ENCODE measurements around the gene EML4. TPM values are rescaled to one million over a fixed set of nuclear protein-coding genes. Genes with fewer than 3 reads are reported as not detected.
A peak's percentile ranks its signal among the peaks of the same experiment; 100 is the strongest.
"Not testable (repeated sequence)": the region's sequence is repeated elsewhere in the genome, so short reads cannot be mapped to it uniquely, and the experiment has no call there.

Gene EML4
- total and polyA plus RNA-seq, 2 of the 13 experiments (the other 11 are each of a cell fraction or from before 2014, with no cell fraction given), result 243 to 476 TPM

GRCh38 chr2:42345986-42346385, 176.8 kb downstream of the EML4 start (continued):
- TF ChIP-seq, protein P1, sequence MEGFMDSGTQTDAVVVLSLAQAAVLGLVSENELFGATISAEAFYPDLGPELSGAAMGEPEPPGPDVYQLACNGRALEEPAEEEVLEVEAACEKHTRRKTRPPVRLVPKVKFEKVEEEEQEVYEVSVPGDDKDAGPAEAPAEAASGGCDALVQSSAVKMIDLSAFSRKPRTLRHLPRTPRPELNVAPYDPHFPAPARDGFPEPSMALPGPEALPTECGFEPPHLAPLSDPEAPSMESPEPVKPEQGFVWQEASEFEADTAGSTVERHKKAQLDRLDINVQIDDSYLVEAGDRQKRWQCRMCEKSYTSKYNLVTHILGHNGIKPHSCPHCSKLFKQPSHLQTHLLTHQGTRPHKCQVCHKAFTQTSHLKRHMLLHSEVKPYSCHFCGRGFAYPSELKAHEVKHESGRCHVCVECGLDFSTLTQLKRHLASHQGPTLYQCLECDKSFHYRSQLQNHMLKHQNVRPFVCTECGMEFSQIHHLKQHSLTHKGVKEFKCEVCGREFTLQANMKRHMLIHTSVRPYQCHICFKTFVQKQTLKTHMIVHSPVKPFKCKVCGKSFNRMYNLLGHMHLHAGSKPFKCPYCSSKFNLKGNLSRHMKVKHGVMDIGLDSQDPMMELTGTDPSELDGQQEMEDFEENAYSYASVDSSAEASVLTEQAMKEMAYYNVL (CRISPR knock-in tag; IDR thresholded peaks at IDR 0.05; ENCODE audit: borderline replicate concordance), result no peak
- TF ChIP-seq POLR2AphosphoS2 (IDR thresholded peaks at IDR 0.05; ENCODE audit: low read depth, low read length), result peak; percentile 78
- peak in 1 of 2 experiments; percentile 11; a peak in 2 of 4 replicates for TF ChIP-seq POLR2A (IDR thresholded peaks at IDR 0.05; ENCODE audit: insufficient read depth in 1 of 2, low read depth in 2 of 2, low read length in 2 of 2)
- TF ChIP-seq ARID2 (CRISPR knock-in tag; IDR thresholded peaks at IDR 0.05; ENCODE audit: borderline replicate concordance), result no peak
- TF ChIP-seq TFAP4 (IDR thresholded peaks at IDR 0.05; ENCODE audit: borderline replicate concordance, low read depth), result peak; percentile 23; the same call in 1 of the 2 replicates

DNA sequence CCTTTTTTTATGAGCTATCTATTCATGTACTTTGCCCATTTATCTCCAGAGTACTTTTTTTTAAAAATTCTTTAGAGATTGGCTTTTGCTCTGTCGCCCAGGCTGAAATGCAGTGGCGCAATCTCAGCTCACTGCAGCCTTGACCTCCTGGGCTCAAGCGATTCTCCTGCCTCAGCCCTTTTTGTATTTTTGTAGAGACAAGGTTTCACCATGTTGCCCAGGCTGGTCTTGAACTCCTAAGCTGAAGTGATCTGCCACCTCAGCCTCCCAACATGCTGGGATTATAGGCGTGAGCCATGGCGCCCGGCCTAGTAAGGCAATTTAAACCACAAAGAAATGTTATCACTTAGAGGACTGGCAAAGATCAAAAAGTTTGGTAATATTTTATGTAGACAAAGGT, 177.7 kb downstream of the EML4 start:
- H3K4me2 ChIP-seq (ENCODE audit: low read depth, low read length), result peak overlapping the region; percentile 21; the same call in 1 of the 2 replicates
- in situ Hi-C loops (cut with HindIII; ENCODE audit: extremely low pct_ligation_motif_present, low pct_unique_long_range_greater_than_20kb); intact Hi-C loops (cut with micrococcal nuclease; ENCODE audit: unreplicated experiment); H3K4me3 ChIP-seq (replicated peaks in 1 of 3; ENCODE audit: insufficient read depth in 1 of 3, low read depth in 2 of 3, low read length in 3 of 3); H4K20me1 ChIP-seq (ENCODE audit: insufficient read depth, low read length); H3K9me3 ChIP-seq (ENCODE audit: low read length); H3K9ac ChIP-seq (ENCODE audit: insufficient read depth, low read depth, low read length); H2AFZ ChIP-seq (ENCODE audit: low read length); H3K27me3 ChIP-seq (ENCODE audit: control insufficient read depth in 1 of 2, insufficient read depth in 2 of 2, low read length in 2 of 2); CTCF ChIA-PET (ENCODE audit: low intra/inter-chr PET ratio, low total read pairs); BruUV-seq (replicated peaks); TF ChIP-seq EP300 (CRISPR knock-in tag; IDR thresholded peaks at IDR 0.05; ENCODE audit: borderline replicate concordance); CREM (CRISPR knock-in tag; IDR thresholded peaks at IDR 0.05): not testable (repeated sequence)
- peaks cover 59% of the 10 kb centered on the region for H3K4me1 ChIP-seq (ENCODE audit: insufficient read depth, low read length)
- peak; percentile 71 for DNase-seq (ENCODE audit: low spot score)
- H3K36me3 ChIP-seq (replicated peaks in 1 of 2; ENCODE audit: control insufficient read depth in 1 of 2, insufficient read depth in 2 of 2, low read length in 2 of 2), result peaks cover 8 to 22% of the 10 kb centered on the region in 2 experiments; a peak in 4 of 5 replicates
- H3K79me2 ChIP-seq (ENCODE audit: insufficient read depth, low read length), result peaks cover 49% of the 10 kb centered on the region
- 48% methylated on average over 6 of the region's 6 CpGs for WGBS (ENCODE audit: low lambda C conversion rate)
- POLR2A ChIA-PET, result interaction anchor here (1.4 kb wide), 1 partner anchor 13 kb away, joined by 3 read pairs; no protein-coding TSS in a partner anchor
- ATAC-seq, result peak; percentile 0; the same call in 1 of the 3 replicates
- peak; percentile 83 for FAIRE-seq
- H3K27ac ChIP-seq (ENCODE audit: extremely low read length, insufficient read depth, low read length), result peak overlapping the region; percentile 46
- TF ChIP-seq ZNF644 (CRISPR knock-in tag; IDR thresholded peaks at IDR 0.05; ENCODE audit: low read depth) (peak; percentile 62), RAD21 (CRISPR knock-in tag; IDR thresholded peaks at IDR 0.05) (peak; percentile 33; the same call in 1 of the 2 replicates), ARID5B (CRISPR knock-in tag; IDR thresholded peaks at IDR 0.05) (peak; percentile 82), DPF2 (CRISPR knock-in tag; IDR thresholded peaks at IDR 0.05; ENCODE audit: borderline replicate concordance, low read depth) (peak; percentile 65; the same call in 1 of the 2 replicates), ZNF331 (CRISPR knock-in tag; IDR thresholded peaks at IDR 0.05) (peak; percentile 35; the same call in 1 of the 2 replicates), EP300 (IDR thresholded peaks at IDR 0.05; ENCODE audit: low read depth in 2 of 2, low read length in 2 of 2) (peak in 1 of 2 experiments; percentile 42; a peak in 2 of 4 replicates), SAP130 (CRISPR knock-in tag; IDR thresholded peaks at IDR 0.05; ENCODE audit: low read depth) (peak; percentile 55; the same call in 1 of the 2 replicates), POGZ (CRISPR knock-in tag; IDR thresholded peaks at IDR 0.05) (peak; percentile 62), CREM (IDR thresholded peaks at IDR 0.05) (0 out of 2 replicates have a peak, but pooled peaks have one; percentile 11)

Measured in HepG2 (cell line).